ENCODE measurements around the gene PJA2.
"Not testable (repeated sequence)": the region's sequence is repeated elsewhere in the genome, so short reads cannot be mapped to it uniquely, and the experiment has no call there.

Gene PJA2

DNA sequence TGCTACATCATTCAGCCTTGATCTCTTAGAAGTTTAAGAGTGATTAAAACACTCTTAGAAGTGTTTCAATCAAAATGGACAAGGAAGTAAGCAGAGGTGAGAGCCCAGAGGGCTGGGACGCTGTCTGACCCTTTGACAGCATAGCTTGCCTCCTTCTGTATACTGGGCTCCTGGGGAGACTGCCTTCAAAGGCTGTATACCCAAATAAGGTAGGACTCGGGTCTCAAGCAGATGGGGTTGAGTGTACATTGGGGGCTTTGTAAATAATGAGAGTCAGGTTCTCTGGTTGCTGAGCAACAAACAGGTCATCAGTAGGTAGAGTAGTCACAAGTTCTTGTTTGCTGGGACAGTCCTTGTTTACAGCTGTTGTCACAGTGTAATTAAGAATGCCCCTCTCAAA is 97.1 kb downstream of the PJA2 start:
- Mint-ChIP-seq H3K4me3 (no peak overlapping the region), H3K27me3 (no peaks in the 10 kb centered on the region), H3K36me3 (no peaks in the 10 kb centered on the region), H3K27ac (no peak overlapping the region), H3K9me3 (no peaks in the 10 kb centered on the region), H3K4me1 (no peaks in the 10 kb centered on the region)
- no peak for ATAC-seq

GRCh38 chr5:109310315-109310714 is 99.5 kb downstream of the PJA2 start:
- Mint-ChIP-seq H3K9me3 (no peaks in the 10 kb centered on the region), H3K4me3 (no peak overlapping the region), H3K27me3 (no peaks in the 10 kb centered on the region), H3K4me1 (no peaks in the 10 kb centered on the region), H3K36me3 (no peaks in the 10 kb centered on the region), H3K27ac (no peak overlapping the region)
- no peak for ATAC-seq

DNA sequence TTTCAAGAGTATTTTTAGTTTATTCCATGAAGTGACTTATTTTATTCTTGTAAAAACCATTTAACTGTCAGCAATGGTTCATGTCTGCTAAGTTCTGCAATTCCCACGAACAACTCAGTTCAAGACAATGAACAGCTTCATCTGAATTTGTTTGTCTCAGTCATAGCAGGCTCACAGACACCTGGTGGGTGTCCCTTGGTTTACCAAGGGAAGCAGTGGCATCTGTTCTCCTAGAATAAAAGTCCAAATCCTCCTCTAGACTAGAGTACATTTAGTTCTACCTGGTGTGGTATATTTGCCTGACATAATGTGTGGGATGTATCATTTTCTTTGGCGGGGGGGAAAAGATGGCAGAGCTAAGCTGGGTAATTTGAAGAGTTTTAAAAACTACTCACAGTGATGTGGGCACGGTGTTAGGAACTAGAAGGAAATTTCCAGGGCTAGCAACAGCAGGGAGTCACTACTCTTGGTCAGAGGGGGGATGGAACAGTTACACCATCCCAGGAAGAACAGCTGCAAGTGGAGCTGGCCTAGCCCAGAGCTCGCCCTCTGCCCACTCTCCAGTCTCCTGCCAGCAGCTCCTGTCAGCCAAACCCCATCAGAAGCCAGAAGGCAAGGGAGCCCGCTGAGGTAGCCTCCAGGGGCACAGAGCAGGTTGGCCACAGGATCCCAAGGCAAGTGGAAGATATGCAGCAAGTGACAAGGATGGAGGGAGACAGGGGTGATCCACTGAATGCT is 100.3 kb downstream of the PJA2 start:
- no peaks in the 10 kb centered on the region for H3K27me3 Mint-ChIP-seq
- H3K9me3 Mint-ChIP-seq: no peaks in the 10 kb centered on the region
- no peaks in the 10 kb centered on the region for H3K36me3 Mint-ChIP-seq
- H3K4me1 Mint-ChIP-seq: no peaks in the 10 kb centered on the region
- no peak overlapping the region for H3K4me3 Mint-ChIP-seq
- H3K27ac Mint-ChIP-seq: no peak overlapping the region
- ATAC-seq: no peak

DNA sequence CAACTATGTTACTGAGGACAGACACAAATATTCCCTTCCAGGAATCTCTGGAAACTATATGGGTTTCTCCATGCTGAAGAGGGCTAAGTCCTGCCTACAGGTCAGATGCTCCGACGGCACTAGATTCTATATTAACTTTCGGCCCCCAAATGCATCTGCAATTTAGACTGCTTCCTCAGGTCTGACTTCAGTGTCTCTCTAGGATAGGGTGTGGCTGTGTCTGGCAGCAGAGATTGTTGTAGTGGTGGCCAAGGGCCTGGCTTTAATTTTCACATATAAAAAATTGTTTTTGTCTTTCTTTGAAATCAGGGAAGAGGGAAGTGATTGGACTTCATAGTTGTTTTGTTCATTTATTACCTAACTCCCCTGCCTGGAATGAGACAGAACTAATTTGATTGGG is 101.8 kb downstream of the PJA2 start:
- no peaks in the 10 kb centered on the region for H3K36me3 Mint-ChIP-seq
- H3K4me1 Mint-ChIP-seq: no peaks in the 10 kb centered on the region

GRCh38 chr5:109307456-109307855 is 102.3 kb downstream of the PJA2 start:
- Mint-ChIP-seq H3K4me3 (no peak overlapping the region), H3K27me3 (no peaks in the 10 kb centered on the region), H3K27ac (no peak overlapping the region), H3K9me3 (no peaks in the 10 kb centered on the region), H3K36me3 (no peaks in the 10 kb centered on the region), H3K4me1 (no peaks in the 10 kb centered on the region)
- ATAC-seq: no peak

More for the DNA sequence above, 101.8 kb downstream of the PJA2 start:
- H3K27me3 Mint-ChIP-seq: no peaks in the 10 kb centered on the region
- no peaks in the 10 kb centered on the region for H3K9me3 Mint-ChIP-seq
- H3K27ac Mint-ChIP-seq: no peak overlapping the region
- no peak for ATAC-seq
- no peak overlapping the region for H3K4me3 Mint-ChIP-seq

DNA sequence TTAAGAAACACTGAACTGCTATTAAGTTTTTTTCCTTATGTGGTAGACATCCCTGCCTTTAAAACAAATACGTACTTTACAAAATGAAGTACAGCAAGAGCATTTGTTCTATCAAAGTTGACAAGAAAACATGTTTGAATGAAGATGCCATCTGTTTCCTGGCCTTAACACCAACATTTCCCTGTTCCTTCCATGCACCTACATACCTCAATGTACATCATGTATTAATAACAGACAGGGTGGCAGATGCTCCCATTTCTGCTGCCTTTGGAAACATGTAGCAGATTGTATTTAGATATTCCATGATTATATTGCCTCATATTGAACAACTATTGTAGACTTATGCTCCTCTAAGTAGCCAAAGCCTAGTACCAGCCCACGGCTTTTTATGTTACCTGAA is 104.4 kb downstream of the PJA2 start:
- no peaks in the 10 kb centered on the region for H3K27me3 Mint-ChIP-seq
- no peaks in the 10 kb centered on the region for H3K4me1 Mint-ChIP-seq
- H3K9me3 Mint-ChIP-seq: no peaks in the 10 kb centered on the region
- ATAC-seq: no peak
- H3K4me3 Mint-ChIP-seq: no peak overlapping the region
- no peaks in the 10 kb centered on the region for H3K36me3 Mint-ChIP-seq
- no peak overlapping the region for H3K27ac Mint-ChIP-seq

DNA sequence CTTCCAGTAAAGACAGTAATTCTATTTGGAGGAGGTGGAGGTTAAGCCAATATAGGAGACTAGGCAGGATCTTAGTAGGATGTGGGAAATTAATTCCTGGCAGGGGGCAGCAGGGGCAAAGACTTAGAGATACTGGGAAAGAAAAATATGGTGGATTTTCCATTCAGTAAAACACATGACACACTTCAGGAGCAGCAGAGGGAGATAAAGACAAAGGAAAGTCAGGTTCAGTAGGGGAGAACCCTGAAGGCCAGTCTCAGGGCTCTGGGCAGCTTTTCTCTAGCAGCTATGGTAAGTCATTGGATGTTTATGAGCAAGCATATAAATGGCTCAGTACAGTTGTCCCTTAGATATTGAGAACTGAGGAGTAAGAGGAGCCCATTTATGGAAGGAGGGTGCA is 105.5 kb downstream of the PJA2 start:
- Mint-ChIP-seq H3K9me3 (no peaks in the 10 kb centered on the region), H3K4me1 (no peaks in the 10 kb centered on the region), H3K4me3 (no peak overlapping the region), H3K27me3 (no peaks in the 10 kb centered on the region), H3K27ac (no peak overlapping the region), H3K36me3 (no peaks in the 10 kb centered on the region)
- no peak for ATAC-seq

GRCh38 chr5:109300367-109300766 is 109.4 kb downstream of the PJA2 start:
- Mint-ChIP-seq H3K27me3 (no peaks in the 10 kb centered on the region), H3K4me1 (no peaks in the 10 kb centered on the region), H3K9me3 (no peaks in the 10 kb centered on the region), H3K36me3 (peaks cover under 1% of the 10 kb centered on the region), H3K27ac (no peak overlapping the region), H3K4me3 (no peak overlapping the region)
- no peak for ATAC-seq

- H3K4me3 Mint-ChIP-seq: no peak overlapping the region
- peaks cover 3% of the 10 kb centered on the region for H3K9me3 Mint-ChIP-seq
- peaks cover 8% of the 10 kb centered on the region for H3K36me3 Mint-ChIP-seq
- no peaks in the 10 kb centered on the region for H3K27me3 Mint-ChIP-seq
- no peak overlapping the region for H3K27ac Mint-ChIP-seq
- ATAC-seq: no peak
- H3K4me1 Mint-ChIP-seq: no peaks in the 10 kb centered on the region
Observed at GRCh38 chr5:109299557-109299956, 110.2 kb downstream of the PJA2 start.

- H3K4me1 Mint-ChIP-seq: no peaks in the 10 kb centered on the region
- H3K9me3 Mint-ChIP-seq: peaks cover 6% of the 10 kb centered on the region
- no peak overlapping the region for H3K27ac Mint-ChIP-seq
- H3K27me3 Mint-ChIP-seq: no peaks in the 10 kb centered on the region
- H3K4me3 Mint-ChIP-seq: no peak overlapping the region
- no peak for ATAC-seq
- H3K36me3 Mint-ChIP-seq: peaks cover 16% of the 10 kb centered on the region
Observed at GRCh38 chr5:109298794-109299193, 111.0 kb downstream of the PJA2 start.

DNA sequence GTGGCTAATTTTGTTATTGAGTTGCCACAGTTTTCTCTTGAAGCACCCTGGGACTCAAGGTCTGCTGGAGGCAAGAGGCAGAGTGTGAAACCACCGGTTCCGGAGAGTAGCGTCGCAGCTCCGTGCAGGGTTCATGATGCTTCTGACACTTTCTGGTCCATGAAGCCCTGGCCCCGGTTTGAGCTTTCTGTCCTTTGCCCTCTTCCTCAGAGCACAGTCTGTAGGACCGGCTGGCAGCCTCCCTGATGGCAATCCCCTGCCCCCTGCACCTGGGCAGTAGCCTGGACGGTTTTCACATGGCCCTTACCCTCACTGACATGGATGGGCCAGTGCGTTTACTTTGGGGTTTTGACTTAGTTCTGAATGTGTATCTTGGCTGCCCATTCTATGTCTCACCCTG is 111.9 kb downstream of the PJA2 start:
- no peak overlapping the region for H3K27ac Mint-ChIP-seq
- peak; percentile 20 for ATAC-seq
- no peak overlapping the region for H3K4me3 Mint-ChIP-seq
- peaks cover 25% of the 10 kb centered on the region for H3K36me3 Mint-ChIP-seq
- no peaks in the 10 kb centered on the region for H3K4me1 Mint-ChIP-seq
- no peaks in the 10 kb centered on the region for H3K27me3 Mint-ChIP-seq
- peaks cover 11% of the 10 kb centered on the region for H3K9me3 Mint-ChIP-seq

GRCh38 chr5:109291090-109291489 is 118.7 kb downstream of the PJA2 start:
- H3K27me3 Mint-ChIP-seq: no peaks in the 10 kb centered on the region
- H3K27ac Mint-ChIP-seq: no peak overlapping the region
- H3K9me3 Mint-ChIP-seq: peaks cover 15% of the 10 kb centered on the region
- peaks cover 59% of the 10 kb centered on the region for H3K36me3 Mint-ChIP-seq
- no peak for ATAC-seq
- H3K4me1 Mint-ChIP-seq: no peaks in the 10 kb centered on the region
- no peak overlapping the region for H3K4me3 Mint-ChIP-seq

DNA sequence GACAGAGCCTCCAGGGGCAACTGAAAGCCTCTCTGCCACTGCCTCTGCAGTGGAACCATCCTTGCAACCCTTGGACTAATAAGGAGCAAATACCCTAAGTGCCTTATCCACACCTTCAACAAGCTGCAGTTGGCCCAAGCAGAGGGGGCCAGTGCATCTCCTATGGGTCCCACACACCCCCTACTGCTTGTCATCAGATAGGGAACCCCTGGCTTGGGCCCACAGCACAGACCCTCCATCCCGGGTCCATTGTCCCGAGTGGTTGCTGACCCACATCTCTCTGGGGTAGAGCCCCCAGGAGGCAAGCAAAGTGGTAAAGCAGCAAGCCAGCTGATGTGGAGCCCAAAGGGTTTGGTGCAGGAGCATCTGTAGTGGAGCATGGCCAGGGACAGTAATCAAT is 119.5 kb downstream of the PJA2 start:
- ATAC-seq: no peak
- Mint-ChIP-seq H3K9me3 (peaks cover 21% of the 10 kb centered on the region), H3K36me3 (peaks cover 66% of the 10 kb centered on the region), H3K4me3 (no peak overlapping the region), H3K27ac (no peak overlapping the region), H3K4me1 (no peaks in the 10 kb centered on the region), H3K27me3 (no peaks in the 10 kb centered on the region)

DNA sequence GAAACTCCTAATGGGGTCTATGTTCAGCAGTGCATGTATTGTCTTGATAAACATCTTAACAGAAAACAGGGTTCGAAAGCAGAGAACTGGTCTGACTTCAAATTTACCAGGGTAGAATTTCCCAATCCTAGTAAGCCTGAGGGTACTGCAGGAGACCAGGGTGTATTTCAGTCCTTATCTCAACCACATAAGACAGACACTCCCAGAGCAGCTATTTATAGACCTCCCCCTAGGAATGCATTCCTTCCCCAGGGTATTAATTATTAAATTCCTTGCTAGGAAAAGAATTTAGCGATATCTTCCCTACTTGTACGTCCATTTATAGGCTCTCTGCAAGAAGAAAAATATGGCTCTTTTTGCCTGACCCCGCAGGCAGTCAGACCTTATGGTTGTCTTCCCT is 123.1 kb downstream of the PJA2 start:
- ATAC-seq, H3K4me1 Mint-ChIP-seq, H3K27me3 Mint-ChIP-seq, H3K4me3 Mint-ChIP-seq, H3K27ac Mint-ChIP-seq: not testable (repeated sequence)
- Mint-ChIP-seq H3K9me3 (peaks cover 15% of the 10 kb centered on the region), H3K36me3 (peaks cover 62% of the 10 kb centered on the region)
